CD14-positive monocyte (primary cell): ENCODE data around the gene ARHGAP18. TPM values are rescaled to one million over a fixed set of nuclear protein-coding genes. Genes with fewer than 3 reads are reported as not detected.

Experiments used
- DNase-seq, 3 donors: peaks; one replicate each; pipeline ENCODE4 v3.0.0-alpha.2; 2011 to 2022
- H2AFZ ChIP-seq: 2 replicates; pipeline ENCODE4 v1.6.0; 2012; ENCODE audit warnings: mild to moderate bottlenecking, low read depth, low read length, inconsistent platforms; ENCODE audit not compliant: insufficient read depth, poor library complexity, severe bottlenecking
- H3K27ac ChIP-seq, 2 donors: 1 replicate in 1 of 2; 2 replicates in 1 of 2; pipeline ENCODE4 v1.5.1; 2012 to 2013; ENCODE audit warnings: low read length in 2 of 2, control low read depth in 1 of 2, inconsistent platforms in 1 of 2, low read depth in 1 of 2, mild to moderate bottlenecking in 1 of 2
- H3K27me3 ChIP-seq, 2 donors: one replicate each; pipeline versions ENCODE4 v1.6.0 to v1.6.1; 2011 to 2013; ENCODE audit warnings: low read length in 2 of 2; ENCODE audit not compliant: control insufficient read depth in 2 of 2, insufficient read depth in 2 of 2
- H3K36me3 ChIP-seq, 2 donors: replicated peaks in 1 of 2; 1 replicate in 1 of 2; 2 replicates in 1 of 2; pipeline versions ENCODE4 v1.5.1 to v1.6.1; 2012 to 2013; ENCODE audit warnings: low read length in 2 of 2, control low read depth in 1 of 2, inconsistent platforms in 1 of 2, mild to moderate bottlenecking in 1 of 2; ENCODE audit not compliant: insufficient read depth in 2 of 2, control insufficient read depth in 1 of 2
- H3K4me1 ChIP-seq, 2 donors: 1 replicate in 1 of 2; 2 replicates in 1 of 2; pipeline versions ENCODE4 v1.5.1 to v1.6.1; 2012 to 2013; ENCODE audit warnings: low read length in 2 of 2, control low read depth in 1 of 2, inconsistent platforms in 1 of 2, mild to moderate bottlenecking in 1 of 2, moderate library complexity in 1 of 2; ENCODE audit not compliant: insufficient read depth in 2 of 2, control insufficient read depth in 1 of 2
- H3K4me2 ChIP-seq: replicated peaks from 2 replicates; pipeline ENCODE3; 2012; ENCODE audit warnings: low read length, moderate library complexity, mild to moderate bottlenecking; ENCODE audit not compliant: poor library complexity, severe bottlenecking; ENCODE audit errors: extremely low read depth
- H3K4me3 ChIP-seq, 3 experiments: fragments of 200-600 bp in 1 of 3; sonication (generic) in 1 of 3; replicated peaks in 1 of 3; 1 replicate in 2 of 3; 2 replicates in 1 of 3; pipeline ENCODE4 v1.5.1; 2011 to 2013; ENCODE audit warnings: low read length in 3 of 3, mild to moderate bottlenecking in 3 of 3, control low read depth in 2 of 3, low read depth in 2 of 3, inconsistent platforms in 1 of 3, moderate library complexity in 1 of 3
- H3K79me2 ChIP-seq: 2 replicates; pipeline ENCODE4 v1.6.0; 2012; ENCODE audit warnings: mild to moderate bottlenecking, control low read depth, inconsistent platforms, low read length, moderate library complexity; ENCODE audit not compliant: insufficient read depth
- H3K9ac ChIP-seq: 2 replicates; pipeline ENCODE4 v1.6.0; 2017; ENCODE audit warnings: low read length, mild to moderate bottlenecking; ENCODE audit not compliant: insufficient read depth, poor library complexity, severe bottlenecking
- H3K9me3 ChIP-seq, 2 donors: replicated peaks in 1 of 2; 1 replicate in 1 of 2; 2 replicates in 1 of 2; pipeline versions ENCODE4 v1.5.1 to v1.6.1; 2012 to 2013; ENCODE audit warnings: low read length in 2 of 2, control low read depth in 1 of 2; ENCODE audit not compliant: control insufficient read depth in 1 of 2, insufficient read depth in 1 of 2
- H4K20me1 ChIP-seq: 2 replicates; pipeline ENCODE4 v1.6.0; 2012; ENCODE audit warnings: mild to moderate bottlenecking, low read length, control low read depth, moderate library complexity; ENCODE audit not compliant: insufficient read depth
- H3K27ac Mint-ChIP-seq, 7 donors: one replicate each; pipeline ENCODE4 v1.8.0; 2020; ENCODE audit warnings: mild to moderate bottlenecking in 7 of 7, mixed read lengths in 7 of 7, moderate library complexity in 6 of 7, inconsistent platforms in 2 of 7
- H3K27me3 Mint-ChIP-seq, 3 donors: one replicate each; pipeline ENCODE4 v1.8.0; 2021 to 2022; ENCODE audit warnings: low read depth in 3 of 3, mild to moderate bottlenecking in 3 of 3, mixed read lengths in 3 of 3, moderate library complexity in 3 of 3, inconsistent platforms in 1 of 3
- H3K36me3 Mint-ChIP-seq, 2 donors: one replicate each; pipeline ENCODE4 v1.8.0; 2020; ENCODE audit warnings: mixed read lengths in 2 of 2, inconsistent platforms in 1 of 2, mild to moderate bottlenecking in 1 of 2
- H3K4me1 Mint-ChIP-seq: one replicate; pipeline ENCODE4 v1.8.0; 2020; ENCODE audit warnings: mild to moderate bottlenecking, mixed read lengths
- H3K4me3 Mint-ChIP-seq, 2 donors: one replicate each; pipeline ENCODE4 v1.8.0; 2020; ENCODE audit warnings: mild to moderate bottlenecking in 2 of 2, mixed read lengths in 2 of 2, moderate library complexity in 1 of 2
- H3K9me3 Mint-ChIP-seq, 7 donors: one replicate each; pipeline ENCODE4 v1.8.0; 2020 to 2022; ENCODE audit warnings: mixed read lengths in 7 of 7, mild to moderate bottlenecking in 6 of 7, moderate library complexity in 6 of 7, inconsistent platforms in 2 of 7
- CTCF ChIP-seq: fragments of 200-600 bp; IDR thresholded peaks from one replicate; pipeline ENCODE4 v1.8.0; 2022; ENCODE audit warnings: antibody characterized with exemption, mild to moderate bottlenecking
- WGBS: methylation state at CpG from one replicate; pipeline ENCODE4 v1.1.5; 2013; ENCODE audit warnings: missing lambda C conversion rate; ENCODE audit not compliant: insufficient coverage; 5-methylcytosine and 5-hydroxymethylcytosine counted together
- intact Hi-C, 2 donors: fragments of 100-400 bp; cut with micrococcal nuclease; formaldehyde crosslinking; loops; one replicate each; pipeline versions ENCODE4 v1.15.0 to v1.15.1; 2023
- polyA plus RNA-seq, 3 donors: library from polyadenylated mRNA; depleted of rRNA in 1 of 3; unstranded in 2 of 3; stranded (reverse) in 1 of 3; fragments of 300-500 nt in 2 of 3; fragments of >200 nt in 1 of 3; fragmentation: Illumina TruSeq in 2 of 3; gene quantifications; 1 replicate in 2 of 3; 2 replicates in 1 of 3; pipeline ENCODE4 v1.2.3, GENCODE V29; 2012 to 2021

ARHGAP18 gene
- polyA plus RNA-seq, 3 donors = 3.7 to 5.6 (median 3.8) TPM

- intact Hi-C loops = no loop called here
- H3K4me3 ChIP-seq = no peak overlapping the region
- no peaks in the 10 kb centered on the region for H4K20me1 ChIP-seq
- Mint-ChIP-seq H3K4me3 (no peak overlapping the region), H3K4me1 (peaks cover 2% of the 10 kb centered on the region), H3K27me3 (peaks cover 0 to 4% (median 0%) of the 10 kb centered on the region in 3 donors), H3K27ac (peak overlapping the region in 1 of 7 donors; percentile 70), H3K36me3 (peaks cover 0 to 3% of the 10 kb centered on the region in 2 donors), H3K9me3 (no peaks in the 10 kb centered on the region)
- 100% methylated on average over 1 of the region's 2 CpGs for WGBS
- no peak overlapping the region for H3K9ac ChIP-seq
- no peaks in the 10 kb centered on the region for H3K79me2 ChIP-seq
- no peaks in the 10 kb centered on the region for H3K27me3 ChIP-seq
- TF ChIP-seq CTCF = no peak
- no peak overlapping the region for H3K27ac ChIP-seq
- no peak for DNase-seq
- no peaks in the 10 kb centered on the region for H3K36me3 ChIP-seq
- no peak overlapping the region for H3K4me2 ChIP-seq
- H3K9me3 ChIP-seq = no peaks in the 10 kb centered on the region
- no peak overlapping the region for H2AFZ ChIP-seq
- H3K4me1 ChIP-seq = no peaks in the 10 kb centered on the region
Observed at GRCh38 chr6:129651291-129651691, 58.7 kb downstream of the ARHGAP18 start.

- 100% methylated on average over 4 of the region's 15 CpGs for WGBS
- H3K9ac ChIP-seq = no peak overlapping the region
- H3K27ac ChIP-seq = no peak overlapping the region
- Mint-ChIP-seq H3K36me3 (no peaks in the 10 kb centered on the region), H3K27ac (no peak overlapping the region), H3K4me1 (peaks cover 12% of the 10 kb centered on the region), H3K4me3 (no peak overlapping the region), H3K27me3 (peaks cover 0 to 4% (median 0%) of the 10 kb centered on the region in 3 donors), H3K9me3 (no peaks in the 10 kb centered on the region)
- no peak for TF ChIP-seq CTCF
- no peak overlapping the region for H3K4me2 ChIP-seq
- H3K36me3 ChIP-seq = no peaks in the 10 kb centered on the region
- no peaks in the 10 kb centered on the region for H3K4me1 ChIP-seq
- intact Hi-C loops = no loop called here
- H3K79me2 ChIP-seq = no peaks in the 10 kb centered on the region
- H3K27me3 ChIP-seq = no peaks in the 10 kb centered on the region
- DNase-seq = no peak
- no peak overlapping the region for H2AFZ ChIP-seq
- no peak overlapping the region for H3K4me3 ChIP-seq
- H3K9me3 ChIP-seq = no peaks in the 10 kb centered on the region
- no peaks in the 10 kb centered on the region for H4K20me1 ChIP-seq
Observed at GRCh38 chr6:129648819-129649491, 61.0 kb downstream of the ARHGAP18 start.
